Pancreas (tissue), 10 donors: Measurements from ENCODE around the gene C7orf57. TPM values are rescaled to one million over a fixed set of nuclear protein-coding genes. Genes with fewer than 3 reads are reported as not detected.
"Not testable (repeated sequence)": the region's sequence is repeated elsewhere in the genome, so short reads cannot be mapped to it uniquely, and the experiment has no call there.

ENCODE experiments used
- ATAC-seq, 4 donors: fragments of 200-7000 bp; cut with Tn5 transposase; one replicate each; pipeline versions ENCODE4 v1.8.0 to v1.9.1; 2020; ENCODE audit warnings: mild to moderate bottlenecking in 4 of 4, moderate library complexity in 4 of 4
- DNase-seq, 6 donors: peaks; one replicate each; pipeline ENCODE4 v3.0.0-alpha.2; 2020
- FAIRE-seq: peaks from 2 replicates; lab custom pipeline; 2012; peaks lifted over from hg19 to GRCh38; lab: Jason Lieb, UNC
- H3K27ac ChIP-seq, 4 donors: fragments of 200-600 bp; sonication (generic); 1 replicate in 3 of 4; 2 replicates in 1 of 4; pipeline versions ENCODE4 v1.5.0 to v1.8.0; 2020
- H3K27me3 ChIP-seq, 4 donors: fragments of 200-600 bp; one replicate each; pipeline ENCODE4 v1.8.0; 2021
- H3K36me3 ChIP-seq, 3 donors: fragments of 200-600 bp; sonication (generic) in 1 of 3; one replicate each; pipeline versions ENCODE4 v1.5.0 to v1.8.0; 2020 to 2021
- H3K4me1 ChIP-seq, 3 donors: fragments of 200-600 bp; one replicate each; pipeline ENCODE4 v1.8.0; 2021
- H3K4me3 ChIP-seq, 4 donors: fragments of 200-600 bp; sonication (generic) in 2 of 4; one replicate each; pipeline versions ENCODE4 v1.5.0 to v1.8.0; 2020 to 2021
- H3K9me3 ChIP-seq, 4 donors: fragments of 200-600 bp; one replicate each; pipeline ENCODE4 v1.8.0; 2021
- CTCF ChIP-seq, 4 donors: fragments of 200-600 bp; sonication (generic) in 3 of 4; IDR thresholded peaks; one replicate each; pipeline versions ENCODE4 v1.5.0 to v1.8.0; 2021; ENCODE audit warnings: antibody characterized with exemption in 4 of 4
- WGBS, 2 donors: extraction: QIAGEN DNeasy Blood & Tissue Kit; methylation state at CpG; one replicate each; pipeline ENCODE4 v1.1.7; 2013; 5-methylcytosine and 5-hydroxymethylcytosine counted together
- intact Hi-C, 3 donors: fragments of 100-400 bp; cut with DNase I; formaldehyde crosslinking; loops; one replicate each; pipeline versions ENCODE4 v1.11.1 to v1.14.2; 2022
- polyA plus RNA-seq, 2 donors: library from polyadenylated mRNA; stranded (reverse); fragments of 200-250 nt; gene quantifications; one replicate each; pipeline ENCODE4 v1.2.3, GENCODE V29; 2013
- total RNA-seq, 6 donors: library from RNA; stranded (reverse); fragmentation: NEBNext Ultra II Directional in 4 of 6; extraction: Animal tissue kit (Norgen Biotek cat#: 25700) in 4 of 6; gene quantifications; one replicate each; pipeline versions ENCODE4 v1.2.1 to v1.2.4, GENCODE V29; 2021 to 2023
- donor health status: healthy with polysubstance abuse.
- donor health status: DM: no; HTN: no; CAD: no; lungs with moderate emphysema.
- donor health status: DM: no; HTN: no; CAD: no.
- donor health status: control.
- donor health status: control.
- donor health status: Bipolar disorder and iron deficiency.
- donor health status: DM: yes; HTN: yes; CAD: no.
- donor health status: DM: no; HTN: no; CAD: no.
- donor health status: DM: no; HTN: no; CAD: no.
- donor health status: DM: yes; HTN: yes; CAD: no.

C7orf57 gene
- total and polyA plus RNA-seq, 8 donors, result not detected

- no peak for TF ChIP-seq CTCF (IDR thresholded peaks at IDR 0.05)
- Histone ChIP-seq H3K27ac (no peak overlapping the region), H3K4me1 (no peaks in the 10 kb centered on the region), H3K27me3 (no peaks in the 10 kb centered on the region), H3K4me3 (no peak overlapping the region), H3K9me3 (no peaks in the 10 kb centered on the region), H3K36me3 (no peaks in the 10 kb centered on the region)
- no peak for DNase-seq
- ATAC-seq, result no peak
- intact Hi-C loops, result no loop called here
- FAIRE-seq, result no peak
Measured at GRCh38 chr7:48074204-48074654, 38.9 kb downstream of the C7orf57 start.

DNA sequence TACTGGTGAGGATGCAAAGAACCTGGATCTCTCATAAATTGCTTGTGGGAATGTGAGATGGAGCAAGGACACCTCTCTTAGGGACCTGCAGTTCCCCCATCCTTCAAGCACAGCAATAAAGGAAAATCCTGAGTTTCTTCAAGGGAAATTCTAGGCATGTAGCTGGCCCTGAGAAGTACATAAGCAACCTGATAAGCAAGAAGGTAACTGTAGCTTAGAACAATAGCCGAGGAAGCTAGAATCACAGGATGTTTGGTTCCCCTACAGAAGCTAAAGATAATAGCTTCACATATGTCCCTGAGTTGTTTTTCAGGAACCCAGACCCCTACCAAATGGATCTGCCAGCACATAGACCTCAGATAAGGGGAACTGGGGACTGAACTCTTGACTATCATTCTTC, 42.1 kb downstream of the C7orf57 start:
- TF ChIP-seq CTCF (IDR thresholded peaks at IDR 0.05), result no peak
- WGBS, 2 donors, result 64 to 77% methylated on average over 1 of the region's 1 CpG
- ATAC-seq (no peak), FAIRE-seq (no peak), DNase-seq (no peak)
- no peak overlapping the region for H3K4me3 ChIP-seq
- no peak overlapping the region for H3K27ac ChIP-seq
- intact Hi-C loops, result no loop called here
- H3K36me3 ChIP-seq, result no peaks in the 10 kb centered on the region
- H3K4me1 ChIP-seq, result no peaks in the 10 kb centered on the region
- H3K9me3 ChIP-seq, result no peaks in the 10 kb centered on the region
- no peaks in the 10 kb centered on the region for H3K27me3 ChIP-seq

DNA sequence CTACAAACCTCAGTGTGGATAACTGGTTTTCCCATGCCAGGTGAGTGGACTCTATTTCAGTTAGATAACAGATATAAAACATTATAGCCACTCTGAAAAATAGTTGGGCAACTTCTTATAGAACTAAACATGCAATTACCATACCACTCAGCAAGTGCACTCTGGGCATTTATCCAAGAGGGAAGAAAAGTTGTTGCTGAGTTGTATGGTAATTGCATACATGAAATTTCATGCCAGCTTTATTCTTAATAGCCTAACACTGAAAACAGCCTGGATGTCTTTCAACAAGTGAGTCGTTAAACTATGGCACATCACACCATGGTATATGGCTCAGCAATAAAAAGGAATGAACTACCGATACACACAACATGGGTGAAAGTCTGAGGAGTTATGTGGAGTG, 43.1 kb downstream of the C7orf57 start:
- H3K27ac ChIP-seq, result no peak overlapping the region
- TF ChIP-seq CTCF (IDR thresholded peaks at IDR 0.05), result no peak
- no peak for DNase-seq
- no peaks in the 10 kb centered on the region for H3K4me1 ChIP-seq
- no peaks in the 10 kb centered on the region for H3K27me3 ChIP-seq
- no peaks in the 10 kb centered on the region for H3K9me3 ChIP-seq
- intact Hi-C loops, result no loop called here
- no peak overlapping the region for H3K4me3 ChIP-seq
- 86% methylated on average over 2 of the region's 2 CpGs for WGBS, 2 donors
- ATAC-seq, result no peak
- H3K36me3 ChIP-seq, result no peaks in the 10 kb centered on the region
- no peak for FAIRE-seq

- FAIRE-seq, H3K9me3 ChIP-seq, H3K27ac ChIP-seq, DNase-seq, H3K36me3 ChIP-seq, H3K4me3 ChIP-seq, ATAC-seq, intact Hi-C loops, H3K27me3 ChIP-seq, H3K4me1 ChIP-seq: not testable (repeated sequence)
Measured at GRCh38 chr7:48082378-48082777, 47.0 kb downstream of the C7orf57 start.

DNA sequence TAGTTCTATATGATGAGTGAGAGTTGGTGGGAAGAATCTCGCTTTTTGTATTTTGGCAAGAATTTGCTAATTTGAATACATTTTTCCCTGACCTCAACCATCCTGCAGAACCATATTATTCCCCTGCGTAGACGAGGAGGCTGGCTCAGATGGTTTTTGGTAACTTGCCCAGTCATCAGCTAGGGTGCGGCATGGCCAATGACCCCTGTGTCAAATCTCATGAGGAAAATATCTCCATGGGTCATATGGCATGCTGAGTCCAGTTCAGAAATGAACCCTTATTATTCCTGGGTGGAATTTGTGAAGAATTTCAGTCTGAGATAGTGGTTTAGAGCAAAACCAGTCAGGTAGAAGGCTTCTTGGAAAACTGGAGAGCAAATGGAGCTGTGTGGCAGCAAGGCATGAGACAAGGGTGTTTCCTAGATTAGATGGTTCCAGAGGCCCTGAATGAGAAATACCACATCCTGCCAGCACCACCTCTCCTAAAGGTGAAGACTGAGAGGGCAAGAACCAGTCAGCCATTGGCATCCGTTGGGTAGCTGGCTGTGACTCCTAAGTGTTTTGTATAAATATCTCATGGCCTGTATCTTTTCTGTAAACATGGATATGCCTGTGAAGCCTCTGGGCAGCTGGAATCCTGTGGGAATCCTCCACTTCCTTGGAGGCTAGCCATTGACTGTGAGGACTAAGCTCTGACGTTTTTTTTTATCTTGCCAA, 47.9 kb downstream of the C7orf57 start:
- intact Hi-C loops, result no loop called here
- no peak for FAIRE-seq
- Histone ChIP-seq H3K9me3 (no peaks in the 10 kb centered on the region), H3K4me3 (no peak overlapping the region), H3K27ac (no peak overlapping the region), H3K4me1 (peaks cover 0 to 8% (median 6%) of the 10 kb centered on the region in 3 donors), H3K27me3 (no peaks in the 10 kb centered on the region), H3K36me3 (no peaks in the 10 kb centered on the region)
- ATAC-seq, result no peak
- DNase-seq, result no peak
- whole genome bisulfite sequencing, 2 donors, result 71 to 80% methylated on average over 6 of the region's 6 CpGs
- TF ChIP-seq CTCF (IDR thresholded peaks at IDR 0.05), result no peak
